Activated T-cell treated with anti-CD3 and anti-CD28 coated beads, Interleukin-2, amount 50 U/mL, for 72 hours (primary cell): Measurements from ENCODE around the gene PARP8. TPM values are rescaled to one million over a fixed set of nuclear protein-coding genes. Genes with fewer than 3 reads are reported as not detected.
"Not testable (repeated sequence)": the region's sequence is repeated elsewhere in the genome, so short reads cannot be mapped to it uniquely, and the experiment has no call there.

Source experiments
- ATAC-seq, 2 donors: fragments of 150-1000 bp; cut with Tn5 transposase; replicated peaks in 1 of 2; 2 replicates each; pipeline ENCODE4 v1.10.0; 2021; ENCODE audit warnings: moderate library complexity in 2 of 2, mild to moderate bottlenecking in 1 of 2
- DNase-seq, 2 donors: peaks; one replicate each; pipeline ENCODE4 v3.0.0; 2021 to 2022; ENCODE audit warnings: mixed read lengths in 1 of 2
- H3K27ac Mint-ChIP-seq: one replicate; pipeline ENCODE4 v1.8.0; 2022; ENCODE audit warnings: mild to moderate bottlenecking, moderate library complexity, mixed read lengths
- H3K27me3 Mint-ChIP-seq: one replicate; pipeline ENCODE4 v1.8.0; 2022; ENCODE audit warnings: low read depth, mixed read lengths
- H3K36me3 Mint-ChIP-seq, 2 donors: one replicate each; pipeline ENCODE4 v1.8.0; 2022; ENCODE audit warnings: mixed read lengths in 2 of 2, mild to moderate bottlenecking in 1 of 2; ENCODE audit not compliant: insufficient read depth in 2 of 2
- H3K4me1 Mint-ChIP-seq: one replicate; pipeline ENCODE4 v1.8.0; 2022; ENCODE audit warnings: low read depth, mixed read lengths
- H3K4me3 Mint-ChIP-seq, 2 donors: one replicate each; pipeline ENCODE4 v1.8.0; 2022; ENCODE audit warnings: mild to moderate bottlenecking in 2 of 2, mixed read lengths in 2 of 2, moderate library complexity in 2 of 2
- H3K9me3 Mint-ChIP-seq, 2 donors: one replicate each; pipeline ENCODE4 v1.8.0; 2022; ENCODE audit warnings: mixed read lengths in 2 of 2
- total RNA-seq, 2 donors: library from RNA; stranded (reverse); gene quantifications; one replicate each; pipeline ENCODE4 v1.2.3, GENCODE V29; 2022

Gene PARP8
- total RNA-seq, 2 donors from 2014 or later = 53.3 to 61.0 TPM

DNA sequence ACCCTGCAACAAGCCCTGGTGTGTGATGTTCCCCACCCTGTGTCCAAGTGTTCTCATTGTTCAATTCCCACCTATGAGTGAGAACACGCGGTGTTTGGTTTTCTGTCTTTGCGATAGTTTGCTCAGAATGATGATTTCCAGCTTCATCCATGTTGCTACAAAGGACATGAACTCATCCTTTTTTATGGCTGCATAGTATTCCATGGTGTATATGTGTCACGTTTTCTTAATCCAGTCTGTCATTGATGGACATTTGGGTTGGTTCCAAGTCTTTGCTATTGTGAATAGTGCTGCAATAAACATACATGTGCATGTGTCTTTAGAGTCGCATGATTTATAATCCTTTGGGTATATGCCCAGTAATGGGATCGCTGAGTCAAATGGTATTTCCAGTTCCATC lies 145.3 kb downstream of the PARP8 start:
- H3K27me3 Mint-ChIP-seq, H3K4me3 Mint-ChIP-seq, ATAC-seq, H3K9me3 Mint-ChIP-seq, H3K4me1 Mint-ChIP-seq, DNase-seq, H3K27ac Mint-ChIP-seq: not testable (repeated sequence)
- H3K36me3 Mint-ChIP-seq = peaks cover 6 to 19% of the 10 kb centered on the region in 2 donors

DNA sequence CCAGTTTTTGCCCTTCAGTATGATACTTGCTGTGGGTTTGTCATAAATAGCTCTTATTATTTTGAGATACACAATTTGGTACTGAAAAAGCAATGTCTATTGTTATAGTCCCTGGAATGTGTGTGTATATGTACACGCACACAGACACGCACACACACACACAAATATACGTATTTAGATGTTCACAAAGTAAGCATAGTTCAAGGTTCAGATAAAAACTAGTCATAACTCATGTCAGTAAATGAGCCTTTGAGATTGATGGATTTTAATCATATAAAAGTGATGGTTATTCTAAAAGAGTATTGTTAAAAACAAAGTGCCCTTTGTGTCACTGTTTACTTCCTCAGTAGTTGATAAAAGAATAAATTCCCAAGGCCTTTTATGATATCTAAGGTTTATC lies 147.3 kb downstream of the PARP8 start:
- ATAC-seq (no peak), DNase-seq (no peak)
- Mint-ChIP-seq H3K4me3 (no peak overlapping the region), H3K27ac (no peak overlapping the region), H3K27me3 (no peaks in the 10 kb centered on the region), H3K4me1 (no peaks in the 10 kb centered on the region), H3K9me3 (peaks cover 0 to 7% of the 10 kb centered on the region in 2 donors), H3K36me3 (peaks cover 6 to 8% of the 10 kb centered on the region in 2 donors)

DNA sequence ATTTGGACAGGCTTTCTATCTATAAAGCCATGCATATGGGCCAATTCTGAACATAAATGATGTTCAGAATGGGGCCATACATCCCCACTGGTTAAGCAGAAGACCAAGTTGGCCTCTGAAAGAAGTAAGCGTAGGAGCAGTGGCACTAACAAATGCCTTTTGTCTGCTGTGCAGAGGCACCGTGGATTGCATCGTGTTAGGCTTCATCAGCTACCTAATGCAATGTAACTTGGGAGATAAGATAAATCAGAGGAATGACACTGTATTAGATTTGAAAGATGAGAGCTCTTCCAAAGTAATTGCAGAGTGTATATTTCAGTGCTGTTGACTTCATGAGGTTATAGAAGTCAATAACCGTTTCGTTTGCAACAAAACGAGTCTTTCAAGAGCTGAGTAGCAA lies 148.1 kb downstream of the PARP8 start:
- Mint-ChIP-seq H3K4me3 (no peak overlapping the region), H3K36me3 (peaks cover 6 to 8% of the 10 kb centered on the region in 2 donors), H3K4me1 (no peaks in the 10 kb centered on the region), H3K9me3 (peaks cover 0 to 7% of the 10 kb centered on the region in 2 donors), H3K27me3 (no peaks in the 10 kb centered on the region), H3K27ac (no peak overlapping the region)
- no peak for DNase-seq
- ATAC-seq = no peak

GRCh38 chr5:50822046-50822445 lies 155.6 kb downstream of the PARP8 start:
- Mint-ChIP-seq H3K27me3 (no peaks in the 10 kb centered on the region), H3K4me1 (no peaks in the 10 kb centered on the region), H3K27ac (no peak overlapping the region)

GRCh38 chr5:50822761-50823160 lies 156.3 kb downstream of the PARP8 start:
- no peaks in the 10 kb centered on the region for H3K27me3 Mint-ChIP-seq
- H3K36me3 Mint-ChIP-seq = peaks cover 2 to 10% of the 10 kb centered on the region in 2 donors
- no peak for DNase-seq
- no peaks in the 10 kb centered on the region for H3K4me1 Mint-ChIP-seq
- no peak overlapping the region for H3K27ac Mint-ChIP-seq
- ATAC-seq = no peak
- no peak overlapping the region for H3K4me3 Mint-ChIP-seq
- H3K9me3 Mint-ChIP-seq = no peaks in the 10 kb centered on the region

More at GRCh38 chr5:50822046-50822445, 155.6 kb downstream of the PARP8 start:
- DNase-seq (no peak), ATAC-seq (no peak)
- Mint-ChIP-seq H3K4me3 (no peak overlapping the region), H3K36me3 (peaks cover 5 to 9% of the 10 kb centered on the region in 2 donors), H3K9me3 (no peaks in the 10 kb centered on the region)

- no peak for ATAC-seq
- H3K27ac Mint-ChIP-seq = peak overlapping the region; percentile 50
- no peak overlapping the region for H3K4me3 Mint-ChIP-seq
- no peaks in the 10 kb centered on the region for H3K9me3 Mint-ChIP-seq
- peaks cover 4 to 17% of the 10 kb centered on the region in 2 donors for H3K36me3 Mint-ChIP-seq
- no peak for DNase-seq
- H3K4me1 Mint-ChIP-seq = no peaks in the 10 kb centered on the region
- no peaks in the 10 kb centered on the region for H3K27me3 Mint-ChIP-seq
Measured at GRCh38 chr5:50823568-50823967, 157.1 kb downstream of the PARP8 start.

GRCh38 chr5:50824109-50824508 lies 157.7 kb downstream of the PARP8 start:
- H3K36me3 Mint-ChIP-seq = peaks cover 4 to 17% of the 10 kb centered on the region in 2 donors
- H3K27ac Mint-ChIP-seq = peak overlapping the region; percentile 5
- H3K4me1 Mint-ChIP-seq = no peaks in the 10 kb centered on the region
- ATAC-seq = no peak
- no peaks in the 10 kb centered on the region for H3K27me3 Mint-ChIP-seq
- H3K9me3 Mint-ChIP-seq = no peaks in the 10 kb centered on the region
- H3K4me3 Mint-ChIP-seq = no peak overlapping the region
- DNase-seq = no peak

- Mint-ChIP-seq H3K4me3 (no peak overlapping the region), H3K27me3 (no peaks in the 10 kb centered on the region), H3K36me3 (peaks cover 2 to 15% of the 10 kb centered on the region in 2 donors), H3K4me1 (no peaks in the 10 kb centered on the region), H3K27ac (no peak overlapping the region), H3K9me3 (no peaks in the 10 kb centered on the region)
- ATAC-seq (no peak), DNase-seq (no peak)
Measured at GRCh38 chr5:50827516-50828247, 161.2 kb downstream of the PARP8 start.

- DNase-seq = no peak
- H3K4me1 Mint-ChIP-seq = no peaks in the 10 kb centered on the region
- peaks cover 2 to 12% of the 10 kb centered on the region in 2 donors for H3K36me3 Mint-ChIP-seq
- no peaks in the 10 kb centered on the region for H3K27me3 Mint-ChIP-seq
- ATAC-seq = no peak
- no peaks in the 10 kb centered on the region for H3K9me3 Mint-ChIP-seq
- no peak overlapping the region for H3K4me3 Mint-ChIP-seq
- H3K27ac Mint-ChIP-seq = no peak overlapping the region
Measured at GRCh38 chr5:50829023-50829422, 162.6 kb downstream of the PARP8 start.

DNA sequence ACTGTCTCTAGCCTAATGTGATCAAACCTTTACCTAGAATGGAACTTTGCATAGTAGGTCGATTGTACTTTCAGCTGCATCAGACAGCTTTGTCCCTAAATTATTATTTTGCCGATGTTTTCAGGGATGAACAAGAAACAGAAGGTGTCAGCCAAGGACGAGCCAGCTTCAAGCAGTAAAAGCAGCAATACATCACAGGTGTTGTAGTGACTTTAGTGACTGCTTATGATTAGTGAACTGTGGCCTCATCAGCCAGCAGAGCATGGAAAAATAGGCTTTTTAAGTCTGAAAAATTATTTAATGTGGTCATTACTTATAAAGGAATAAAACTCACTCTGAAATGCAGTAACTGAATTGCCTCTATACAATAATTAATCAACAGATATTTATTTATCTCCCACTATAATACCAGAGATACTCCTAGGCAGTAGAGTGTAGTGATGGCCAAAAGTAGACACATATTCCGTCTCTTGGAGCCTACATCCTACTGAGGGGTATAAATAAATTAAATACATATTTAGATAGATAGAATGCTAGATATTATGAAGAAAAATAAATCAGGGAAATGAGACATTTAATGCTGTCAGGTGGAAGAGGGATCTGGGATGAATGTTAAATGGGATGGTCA lies 166.3 kb downstream of the PARP8 start:
- Mint-ChIP-seq H3K9me3 (no peaks in the 10 kb centered on the region), H3K27me3 (no peaks in the 10 kb centered on the region), H3K27ac (no peak overlapping the region), H3K4me1 (no peaks in the 10 kb centered on the region), H3K36me3 (peaks cover 2 to 9% of the 10 kb centered on the region in 2 donors), H3K4me3 (no peak overlapping the region)
- ATAC-seq (no peak), DNase-seq (no peak)

GRCh38 chr5:50836356-50836755 lies 169.9 kb downstream of the PARP8 start:
- Mint-ChIP-seq H3K9me3 (no peaks in the 10 kb centered on the region), H3K27ac (no peak overlapping the region), H3K27me3 (no peaks in the 10 kb centered on the region), H3K4me3 (no peak overlapping the region), H3K36me3 (peaks cover 5% of the 10 kb centered on the region in 2 donors), H3K4me1 (no peaks in the 10 kb centered on the region)
- ATAC-seq (no peak), DNase-seq (no peak)

- Mint-ChIP-seq H3K36me3 (peaks cover 5 to 7% of the 10 kb centered on the region in 2 donors), H3K27ac (peak overlapping the region; percentile 17), H3K4me1 (no peaks in the 10 kb centered on the region), H3K9me3 (no peaks in the 10 kb centered on the region), H3K27me3 (no peaks in the 10 kb centered on the region), H3K4me3 (no peak overlapping the region)
- DNase-seq = no peak
- no peak for ATAC-seq
Measured at GRCh38 chr5:50839472-50839871, 173.0 kb downstream of the PARP8 start.

- Mint-ChIP-seq H3K27ac (no peak overlapping the region), H3K36me3 (peaks cover 5% of the 10 kb centered on the region in 2 donors), H3K9me3 (no peaks in the 10 kb centered on the region), H3K4me1 (no peaks in the 10 kb centered on the region), H3K27me3 (no peaks in the 10 kb centered on the region), H3K4me3 (no peak overlapping the region)
- no peak for ATAC-seq
- DNase-seq = no peak
Measured at GRCh38 chr5:50843091-50843490, 176.7 kb downstream of the PARP8 start.
